ENCODE measurements around the gene DCAF8L2. TPM values are rescaled to one million over a fixed set of nuclear protein-coding genes. Genes with fewer than 3 reads are reported as not detected.

Gene DCAF8L2
- total RNA-seq, 1 experiment from 2014 or later, result 7.7 TPM

DNA sequence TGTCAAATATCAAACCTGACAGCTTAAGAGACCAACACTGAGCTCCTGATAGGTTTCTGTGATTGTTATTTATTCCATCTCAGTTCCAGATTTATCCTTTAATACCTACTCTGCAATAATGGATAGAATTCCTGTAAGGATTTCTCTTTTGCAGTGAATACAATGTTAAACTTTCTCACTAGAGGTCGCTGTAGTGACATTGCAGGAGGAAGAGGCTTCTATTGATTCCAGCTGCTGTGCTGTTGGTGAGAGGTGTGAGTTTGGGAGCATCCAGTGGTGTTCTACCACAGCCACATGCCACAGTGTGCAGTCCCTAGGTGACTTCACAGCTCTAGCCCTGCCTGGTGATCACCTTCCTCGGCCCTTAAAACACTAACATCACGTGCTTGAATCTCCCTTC is 34.6 kb upstream of the DCAF8L2 start:
- Histone ChIP-seq H3K27me3 (ENCODE audit: insufficient read depth, low read depth) (no peaks in the 10 kb centered on the region), H3K4me2 (no peak overlapping the region), H3K79me2 (ENCODE audit: low read depth) (no peaks in the 10 kb centered on the region), H3K9me3 (ENCODE audit: insufficient read depth, low read depth) (no peaks in the 10 kb centered on the region), H3K27ac (no peak overlapping the region), H2AFZ (no peak overlapping the region), H3K36me3 (ENCODE audit: low read depth) (no peaks in the 10 kb centered on the region), H3K9me2 (ENCODE audit: insufficient read depth) (no peaks in the 10 kb centered on the region), H3K4me1 (replicated peaks; ENCODE audit: insufficient read depth) (no peaks in the 10 kb centered on the region), H4K20me1 (ENCODE audit: insufficient read depth) (no peaks in the 10 kb centered on the region), H3K4me3 (no peak overlapping the region), H3F3A (ENCODE audit: insufficient read depth, low read depth) (no peaks in the 10 kb centered on the region)
- POLR2A ChIA-PET (ENCODE audit: unreplicated experiment), result no interaction called here
- no peak for TF ChIP-seq EZH2 (IDR thresholded peaks at IDR 0.05; ENCODE audit: low read depth)
- TF ChIP-seq, protein P1, sequence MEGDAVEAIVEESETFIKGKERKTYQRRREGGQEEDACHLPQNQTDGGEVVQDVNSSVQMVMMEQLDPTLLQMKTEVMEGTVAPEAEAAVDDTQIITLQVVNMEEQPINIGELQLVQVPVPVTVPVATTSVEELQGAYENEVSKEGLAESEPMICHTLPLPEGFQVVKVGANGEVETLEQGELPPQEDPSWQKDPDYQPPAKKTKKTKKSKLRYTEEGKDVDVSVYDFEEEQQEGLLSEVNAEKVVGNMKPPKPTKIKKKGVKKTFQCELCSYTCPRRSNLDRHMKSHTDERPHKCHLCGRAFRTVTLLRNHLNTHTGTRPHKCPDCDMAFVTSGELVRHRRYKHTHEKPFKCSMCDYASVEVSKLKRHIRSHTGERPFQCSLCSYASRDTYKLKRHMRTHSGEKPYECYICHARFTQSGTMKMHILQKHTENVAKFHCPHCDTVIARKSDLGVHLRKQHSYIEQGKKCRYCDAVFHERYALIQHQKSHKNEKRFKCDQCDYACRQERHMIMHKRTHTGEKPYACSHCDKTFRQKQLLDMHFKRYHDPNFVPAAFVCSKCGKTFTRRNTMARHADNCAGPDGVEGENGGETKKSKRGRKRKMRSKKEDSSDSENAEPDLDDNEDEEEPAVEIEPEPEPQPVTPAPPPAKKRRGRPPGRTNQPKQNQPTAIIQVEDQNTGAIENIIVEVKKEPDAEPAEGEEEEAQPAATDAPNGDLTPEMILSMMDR (conservative IDR thresholded peaks at IDR 0.05), result peak; percentile 58
- DNase-seq, result no peak
- intact Hi-C loops (cut with micrococcal nuclease; ENCODE audit: unreplicated experiment), result loop anchor here (10.0 kb wide), 1 partner anchor 69 kb away; no protein-coding TSS in a partner anchor
- BruUV-seq (replicated peaks), result no TSS peak
- CTCF ChIA-PET, result interaction anchor here (0.6 kb wide), 2 partner anchors 45 to 61 kb away, joined by 3 read pairs; no protein-coding TSS in a partner anchor

DNA sequence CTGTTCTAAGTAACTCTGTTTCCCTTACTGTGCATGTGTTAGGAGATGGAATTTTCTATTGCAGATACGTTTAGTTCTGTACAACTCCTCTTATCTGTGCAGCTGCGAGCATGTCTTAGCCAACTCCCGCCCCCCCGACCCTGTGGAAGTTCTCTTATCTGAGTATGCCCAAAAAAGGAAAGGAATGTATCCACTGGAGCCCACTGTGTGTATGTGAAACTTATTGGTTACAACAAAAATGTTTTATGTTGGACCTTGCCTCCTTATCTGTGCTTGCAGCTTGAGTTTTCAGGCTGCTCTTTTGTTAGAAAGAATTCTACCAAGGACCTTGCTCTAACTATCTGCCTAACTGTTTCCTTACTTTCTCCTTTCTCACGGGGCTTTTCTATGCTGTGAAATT is 24.2 kb upstream of the DCAF8L2 start:
- H3K36me3 ChIP-seq (ENCODE audit: low read depth), result no peaks in the 10 kb centered on the region
- no peak overlapping the region for H3K4me2 ChIP-seq
- H3K27me3 ChIP-seq (ENCODE audit: insufficient read depth, low read depth), result no peaks in the 10 kb centered on the region
- H3K27ac ChIP-seq, result no peak overlapping the region
- intact Hi-C loops (cut with micrococcal nuclease; ENCODE audit: unreplicated experiment), result no loop called here
- ChIA-PET CTCF (no interaction called here), POLR2A (ENCODE audit: unreplicated experiment) (no interaction called here)
- no peaks in the 10 kb centered on the region for H3K9me2 ChIP-seq (ENCODE audit: insufficient read depth)
- no peak overlapping the region for H2AFZ ChIP-seq
- TF ChIP-seq EZH2 (IDR thresholded peaks at IDR 0.05; ENCODE audit: low read depth), result no peak
- TF ChIP-seq, protein P1 (conservative IDR thresholded peaks at IDR 0.05), result no peak
- H3K79me2 ChIP-seq (ENCODE audit: low read depth), result no peaks in the 10 kb centered on the region
- no peaks in the 10 kb centered on the region for H3F3A ChIP-seq (ENCODE audit: insufficient read depth, low read depth)
- DNase-seq, result no peak
- no peaks in the 10 kb centered on the region for H3K4me1 ChIP-seq (replicated peaks; ENCODE audit: insufficient read depth)
- H3K9me3 ChIP-seq (ENCODE audit: insufficient read depth, low read depth), result no peaks in the 10 kb centered on the region
- no TSS peak for BruUV-seq (replicated peaks)
- no peak overlapping the region for H3K4me3 ChIP-seq
- no peaks in the 10 kb centered on the region for H4K20me1 ChIP-seq (ENCODE audit: insufficient read depth)

- intact Hi-C loops (cut with micrococcal nuclease; ENCODE audit: unreplicated experiment), result no loop called here
- no peaks in the 10 kb centered on the region for H3K79me2 ChIP-seq (ENCODE audit: low read depth)
- H3K4me1 ChIP-seq (replicated peaks; ENCODE audit: insufficient read depth), result peaks cover 8% of the 10 kb centered on the region
- no peaks in the 10 kb centered on the region for H3K9me3 ChIP-seq (ENCODE audit: insufficient read depth, low read depth)
- BruUV-seq (replicated peaks), result no TSS peak
- no peak overlapping the region for H3K4me3 ChIP-seq
- H3K4me2 ChIP-seq, result no peak overlapping the region
- no peaks in the 10 kb centered on the region for H3K36me3 ChIP-seq (ENCODE audit: low read depth)
- H3K27ac ChIP-seq, result no peak overlapping the region
- TF ChIP-seq, protein P1 (conservative IDR thresholded peaks at IDR 0.05), result no peak
- TF ChIP-seq EZH2 (IDR thresholded peaks at IDR 0.05; ENCODE audit: low read depth), result no peak
- no peaks in the 10 kb centered on the region for H3F3A ChIP-seq (ENCODE audit: insufficient read depth, low read depth)
- H2AFZ ChIP-seq, result no peak overlapping the region
- H3K9me2 ChIP-seq (ENCODE audit: insufficient read depth), result no peaks in the 10 kb centered on the region
- ChIA-PET CTCF (no interaction called here), POLR2A (ENCODE audit: unreplicated experiment) (no interaction called here)
- H4K20me1 ChIP-seq (ENCODE audit: insufficient read depth), result no peaks in the 10 kb centered on the region
- DNase-seq, result no peak
- no peaks in the 10 kb centered on the region for H3K27me3 ChIP-seq (ENCODE audit: insufficient read depth, low read depth)
These were observed 19.0 kb upstream of the DCAF8L2 start for GRCh38 chrX:27571164-27571563.

All from PC-9 (cell line).